ENCODE results near the gene VOPP1. TPM values are rescaled to one million over a fixed set of nuclear protein-coding genes. Genes with fewer than 3 reads are reported as not detected.

Gene VOPP1
- total RNA-seq, 1 donor from 2014 or later: 53.7 TPM

- Histone ChIP-seq H3K4me3 (no peak overlapping the region), H3K9me3 (no peaks in the 10 kb centered on the region), H3K27ac (no peak overlapping the region), H3K27me3 (no peaks in the 10 kb centered on the region), H3K36me3 (no peaks in the 10 kb centered on the region), H3K4me1 (no peaks in the 10 kb centered on the region)
- TF ChIP-seq, protein P1, sequence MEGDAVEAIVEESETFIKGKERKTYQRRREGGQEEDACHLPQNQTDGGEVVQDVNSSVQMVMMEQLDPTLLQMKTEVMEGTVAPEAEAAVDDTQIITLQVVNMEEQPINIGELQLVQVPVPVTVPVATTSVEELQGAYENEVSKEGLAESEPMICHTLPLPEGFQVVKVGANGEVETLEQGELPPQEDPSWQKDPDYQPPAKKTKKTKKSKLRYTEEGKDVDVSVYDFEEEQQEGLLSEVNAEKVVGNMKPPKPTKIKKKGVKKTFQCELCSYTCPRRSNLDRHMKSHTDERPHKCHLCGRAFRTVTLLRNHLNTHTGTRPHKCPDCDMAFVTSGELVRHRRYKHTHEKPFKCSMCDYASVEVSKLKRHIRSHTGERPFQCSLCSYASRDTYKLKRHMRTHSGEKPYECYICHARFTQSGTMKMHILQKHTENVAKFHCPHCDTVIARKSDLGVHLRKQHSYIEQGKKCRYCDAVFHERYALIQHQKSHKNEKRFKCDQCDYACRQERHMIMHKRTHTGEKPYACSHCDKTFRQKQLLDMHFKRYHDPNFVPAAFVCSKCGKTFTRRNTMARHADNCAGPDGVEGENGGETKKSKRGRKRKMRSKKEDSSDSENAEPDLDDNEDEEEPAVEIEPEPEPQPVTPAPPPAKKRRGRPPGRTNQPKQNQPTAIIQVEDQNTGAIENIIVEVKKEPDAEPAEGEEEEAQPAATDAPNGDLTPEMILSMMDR (IDR thresholded peaks at IDR 0.05): no peak
- no peak for DNase-seq
- ATAC-seq: no peak
- intact Hi-C loops (cut with DNase I): no loop called here
These were observed 69.4 kb downstream of the VOPP1 start for GRCh38 chr7:55502858-55503440.

DNA sequence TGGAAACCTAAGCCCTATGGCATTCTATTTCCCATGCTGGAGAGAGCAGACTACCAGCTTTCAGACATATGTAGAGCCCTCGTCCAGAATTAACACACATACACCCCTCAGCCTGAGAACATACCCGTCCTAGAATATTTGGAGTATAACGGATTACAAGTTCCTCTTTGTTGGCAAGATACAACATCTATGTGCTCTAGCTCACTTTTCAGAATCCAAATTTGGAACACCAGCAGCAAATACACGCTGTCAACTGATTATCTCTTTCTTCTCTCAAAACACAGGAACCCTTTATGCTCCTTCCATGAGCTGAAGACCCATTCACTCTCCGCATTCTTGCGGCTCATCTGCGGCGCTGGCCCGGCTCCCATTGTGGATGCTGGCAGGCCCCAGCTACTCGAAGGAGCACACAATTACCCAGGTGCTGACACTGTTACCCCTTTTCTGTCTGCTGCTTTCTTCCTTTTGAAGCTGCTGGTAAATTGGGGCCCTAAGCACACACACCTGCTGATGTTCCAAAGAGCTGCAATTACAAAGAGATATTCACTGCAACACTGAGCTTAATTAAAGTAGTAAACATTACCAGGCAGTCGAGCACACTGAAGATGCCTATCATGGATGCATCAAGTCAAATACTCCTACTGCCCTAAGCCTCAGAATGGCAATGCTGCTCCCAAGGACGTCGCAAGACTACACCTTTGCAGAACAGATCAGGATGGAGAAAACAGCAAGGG lies 70.0 kb downstream of the VOPP1 start:
- TF ChIP-seq, protein P1 (IDR thresholded peaks at IDR 0.05): no peak
- no peak overlapping the region for H3K4me3 ChIP-seq
- peaks cover 4% of the 10 kb centered on the region for H3K36me3 ChIP-seq
- H3K9me3 ChIP-seq: no peaks in the 10 kb centered on the region
- ATAC-seq (no peak), DNase-seq (no peak)
- no peaks in the 10 kb centered on the region for H3K4me1 ChIP-seq
- intact Hi-C loops (cut with DNase I): no loop called here
- H3K27me3 ChIP-seq: no peaks in the 10 kb centered on the region
- no peak overlapping the region for H3K27ac ChIP-seq

GRCh38 chr7:55501611-55502010 lies 70.7 kb downstream of the VOPP1 start:
- no peaks in the 10 kb centered on the region for H3K9me3 ChIP-seq
- no peak for DNase-seq
- TF ChIP-seq, protein P1 (IDR thresholded peaks at IDR 0.05): no peak
- ATAC-seq: no peak
- peaks cover 8% of the 10 kb centered on the region for H3K36me3 ChIP-seq
- intact Hi-C loops (cut with DNase I): no loop called here
- no peak overlapping the region for H3K4me3 ChIP-seq
- no peaks in the 10 kb centered on the region for H3K4me1 ChIP-seq
- H3K27ac ChIP-seq: no peak overlapping the region
- H3K27me3 ChIP-seq: no peaks in the 10 kb centered on the region

DNA sequence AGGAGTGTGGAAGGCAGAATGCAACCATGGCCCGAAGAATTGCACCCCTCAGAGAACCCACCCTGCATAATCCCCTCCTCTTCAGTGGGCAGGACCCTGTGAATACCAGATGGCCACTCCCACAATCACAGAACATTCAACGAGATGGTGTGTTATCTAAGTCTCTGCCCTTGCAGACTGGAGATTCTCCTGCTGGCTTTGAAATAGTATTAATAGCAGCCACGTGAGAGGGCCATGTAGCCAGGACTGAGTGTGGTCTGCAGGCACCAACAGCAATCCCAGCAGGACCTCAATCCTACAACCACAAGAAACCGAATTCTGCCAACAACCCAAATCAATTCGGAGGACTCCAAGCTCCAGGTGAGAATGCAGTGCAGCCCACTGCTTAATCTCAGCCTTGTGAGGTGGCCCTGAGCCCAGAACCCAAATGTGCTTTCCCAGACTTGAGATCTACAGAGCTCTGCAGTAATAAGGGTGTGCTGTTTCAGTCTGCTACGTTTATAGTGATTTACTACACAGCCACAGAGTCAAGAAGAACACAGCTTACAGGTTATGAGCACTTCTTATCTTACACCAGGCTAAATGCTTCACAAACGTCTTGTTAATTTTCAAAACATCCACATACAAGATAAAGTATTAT lies 72.1 kb downstream of the VOPP1 start:
- intact Hi-C loops (cut with DNase I): no loop called here
- no peak for ATAC-seq
- H3K9me3 ChIP-seq: no peaks in the 10 kb centered on the region

DNA sequence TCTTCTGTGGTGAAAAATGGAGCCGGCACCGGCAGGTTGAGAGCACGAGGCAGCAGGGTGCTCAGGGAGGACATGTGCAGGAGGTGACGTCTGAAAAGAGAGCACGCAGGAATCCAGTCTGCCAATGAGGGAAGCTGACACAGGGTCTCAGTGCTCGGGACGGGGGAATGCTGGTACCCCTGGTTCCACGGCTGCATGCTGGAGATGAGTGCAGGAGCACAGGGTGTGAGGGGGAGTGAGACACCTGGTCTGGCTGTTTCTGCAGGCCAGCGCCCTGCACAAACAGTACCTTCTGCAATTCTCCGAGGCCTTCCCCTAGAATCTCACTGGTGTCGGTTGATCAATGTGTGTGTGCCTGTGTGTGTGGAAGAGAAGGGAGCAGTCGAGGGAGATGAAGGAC lies 72.7 kb downstream of the VOPP1 start:
- H3K4me1 ChIP-seq: no peaks in the 10 kb centered on the region
- TF ChIP-seq, protein P1 (IDR thresholded peaks at IDR 0.05): no peak
- DNase-seq: no peak
- intact Hi-C loops (cut with DNase I): no loop called here
- ATAC-seq: no peak
- no peaks in the 10 kb centered on the region for H3K27me3 ChIP-seq
- H3K9me3 ChIP-seq: no peaks in the 10 kb centered on the region
- no peak overlapping the region for H3K27ac ChIP-seq
- peaks cover 14% of the 10 kb centered on the region for H3K36me3 ChIP-seq
- no peak overlapping the region for H3K4me3 ChIP-seq

More for the DNA sequence above, 72.1 kb downstream of the VOPP1 start:
- DNase-seq: no peak
- no peak overlapping the region for H3K4me3 ChIP-seq
- TF ChIP-seq, protein P1 (IDR thresholded peaks at IDR 0.05): no peak
- no peaks in the 10 kb centered on the region for H3K4me1 ChIP-seq
- no peaks in the 10 kb centered on the region for H3K27me3 ChIP-seq
- H3K36me3 ChIP-seq: peaks cover 14% of the 10 kb centered on the region
- no peak overlapping the region for H3K27ac ChIP-seq
